Kidney (tissue), 14 donors: ENCODE data around the gene FBXL20. TPM values are rescaled to one million over a fixed set of nuclear protein-coding genes. Genes with fewer than 3 reads are reported as not detected.

Source experiments
- DNase-seq, 5 donors: peaks; one replicate each; pipeline ENCODE4 v3.0.0-alpha.2; 2013 to 2020
- FAIRE-seq: peaks from 2 replicates; lab custom pipeline; 2012; peaks lifted over from hg19 to GRCh38; lab: Jason Lieb, UNC
- H3K27ac ChIP-seq, 2 donors: one replicate each; pipeline ENCODE4 v1.7.0; 2013; ENCODE audit warnings: low read depth in 2 of 2, low read length in 2 of 2, inconsistent platforms in 1 of 2
- H3K27me3 ChIP-seq: one replicate; pipeline ENCODE4 v1.7.1; 2013; ENCODE audit warnings: low read length, inconsistent platforms; ENCODE audit not compliant: control insufficient read depth, insufficient read depth
- H3K36me3 ChIP-seq, 3 donors: one replicate each; pipeline versions ENCODE4 v1.7.0 to v1.7.1; 2013; ENCODE audit warnings: low read length in 3 of 3, control low read depth in 1 of 3, inconsistent platforms in 1 of 3; ENCODE audit not compliant: insufficient read depth in 3 of 3, control insufficient read depth in 2 of 3
- H3K4me1 ChIP-seq, 3 donors: one replicate each; pipeline versions ENCODE4 v1.7.0 to v1.7.1; 2013; ENCODE audit warnings: low read length in 3 of 3, inconsistent platforms in 1 of 3, low read depth in 1 of 3; ENCODE audit not compliant: control insufficient read depth in 2 of 3, insufficient read depth in 2 of 3
- H3K4me3 ChIP-seq, 3 donors: one replicate each; pipeline versions ENCODE4 v1.7.0 to v1.8.1; 2013; ENCODE audit warnings: low read length in 3 of 3, control low read depth in 1 of 3, inconsistent platforms in 1 of 3
- H3K9ac ChIP-seq, 3 donors: one replicate each; pipeline versions ENCODE4 v1.7.0 to v1.7.1; 2013; ENCODE audit warnings: low read length in 3 of 3, control low read depth in 1 of 3, inconsistent platforms in 1 of 3
- H3K9me3 ChIP-seq, 3 donors: one replicate each; pipeline versions ENCODE4 v1.7.0 to v1.7.1; 2013; ENCODE audit warnings: low read length in 3 of 3, control low read depth in 1 of 3, inconsistent platforms in 1 of 3; ENCODE audit not compliant: control insufficient read depth in 2 of 3, insufficient read depth in 1 of 3
- intact Hi-C: fragments of 100-400 bp; cut with DNase I; formaldehyde crosslinking; loops from one replicate; pipeline ENCODE4 v1.11.1; 2022
- polyA plus RNA-seq: library from polyadenylated mRNA; stranded (reverse); fragments of 350-450 nt; fragmentation: Illumina TruSeq; extraction: RNeasy Lipid Tissue Mini Kit (QIAGEN cat#74804); gene quantifications from one replicate; pipeline ENCODE4 v1.2.3, GENCODE V29; 2014; ENCODE audit warnings: low read depth, low replicate concordance; ENCODE audit not compliant: insufficient read depth
- total RNA-seq: library from RNA; stranded (reverse); fragmentation: NEBNext Ultra II Directional; extraction: Animal tissue kit (Norgen Biotek cat#: 25700); gene quantifications from one replicate; pipeline ENCODE4 v1.2.1, GENCODE V29; 2021
- TF ChIP-seq, protein P1 (sequence below): IDR thresholded peaks from 3 replicates; pipeline ENCODE4 v1.5.1; 2012; ENCODE audit warnings: mild to moderate bottlenecking, moderate library complexity, borderline replicate concordance; ENCODE audit not compliant: insufficient read depth; ENCODE audit errors: extremely low read depth
- donor health status: control.
- donor health status: control.
- donor health status: control.
- donor health status: control.
- donor health status: control.
- donor health status: DM: yes; HTN: yes; CAD: no.
- donor health status: Normal renal cell carcinoma (clear cell type).

FBXL20 gene
- total and polyA plus RNA-seq, 2 donors from 2014 or later = 3.2 to 16.1 TPM

DNA sequence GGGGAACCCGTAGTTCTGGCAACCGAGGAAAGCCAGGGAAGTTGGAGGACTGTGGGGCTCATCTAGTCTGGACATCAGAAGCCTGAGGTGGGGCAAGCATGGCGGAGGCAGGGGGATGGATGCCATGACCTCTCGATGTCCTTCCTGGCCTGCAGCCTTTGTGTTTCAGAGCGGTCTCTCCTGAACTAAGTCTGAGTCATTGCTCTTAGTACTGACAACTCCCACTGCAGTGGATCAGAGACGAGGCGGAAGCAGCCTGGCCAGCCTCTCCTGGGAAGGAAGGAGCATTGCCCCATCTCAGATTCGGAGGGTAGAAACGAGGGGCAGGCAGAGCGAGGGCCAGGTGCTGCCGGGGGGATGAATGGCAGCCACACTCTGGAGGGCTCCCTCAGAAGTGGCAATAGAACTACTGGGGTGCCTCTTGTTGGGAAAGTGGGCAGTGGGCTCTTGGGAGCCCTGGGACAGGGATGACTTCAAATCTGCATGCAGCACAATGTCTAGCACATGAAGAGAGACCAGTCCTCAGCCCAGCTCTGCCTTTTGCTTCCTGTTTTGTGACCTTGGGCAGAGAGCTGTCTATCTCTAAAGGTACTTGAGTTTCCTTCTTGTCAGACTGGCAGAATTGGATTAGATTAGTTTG, 172.0 kb downstream of the FBXL20 start:
- peak in 2 of 5 donors; percentile 8 to 53 for DNase-seq

DNA sequence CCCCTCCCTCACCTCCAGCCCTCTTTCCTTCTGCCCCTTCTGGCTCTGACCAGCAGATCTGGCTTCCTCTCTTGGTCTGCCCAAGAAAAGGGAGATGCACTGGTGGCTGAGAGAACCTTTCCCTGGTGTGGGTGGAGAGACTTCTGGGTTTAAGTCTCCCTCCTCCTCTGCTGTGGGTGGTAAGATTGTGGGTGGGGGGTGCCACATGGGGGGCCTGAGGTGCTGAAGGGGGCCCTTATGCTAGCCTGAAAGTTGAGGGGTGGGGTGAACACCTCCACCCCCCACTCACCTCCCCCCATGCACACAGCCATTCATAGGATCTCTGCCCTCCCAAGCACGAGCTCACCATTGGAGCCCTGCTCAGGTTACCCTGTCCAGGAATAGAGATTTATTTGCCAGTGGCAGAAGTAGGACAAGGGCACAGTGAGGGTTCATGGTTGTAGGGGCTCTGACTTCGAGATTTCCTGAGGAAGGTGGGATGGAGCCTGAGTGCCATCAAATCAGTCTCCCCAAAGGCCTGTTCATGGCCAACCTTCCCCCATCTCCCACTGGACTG, 174.0 kb downstream of the FBXL20 start:
- no peaks in the 10 kb centered on the region for H3K36me3 ChIP-seq
- H3K27ac ChIP-seq = no peak overlapping the region
- H3K9me3 ChIP-seq = no peaks in the 10 kb centered on the region
- H3K9ac ChIP-seq = no peak overlapping the region
- peaks cover 0 to 8% (median 3%) of the 10 kb centered on the region in 3 donors for H3K4me1 ChIP-seq
- TF ChIP-seq, protein P1, sequence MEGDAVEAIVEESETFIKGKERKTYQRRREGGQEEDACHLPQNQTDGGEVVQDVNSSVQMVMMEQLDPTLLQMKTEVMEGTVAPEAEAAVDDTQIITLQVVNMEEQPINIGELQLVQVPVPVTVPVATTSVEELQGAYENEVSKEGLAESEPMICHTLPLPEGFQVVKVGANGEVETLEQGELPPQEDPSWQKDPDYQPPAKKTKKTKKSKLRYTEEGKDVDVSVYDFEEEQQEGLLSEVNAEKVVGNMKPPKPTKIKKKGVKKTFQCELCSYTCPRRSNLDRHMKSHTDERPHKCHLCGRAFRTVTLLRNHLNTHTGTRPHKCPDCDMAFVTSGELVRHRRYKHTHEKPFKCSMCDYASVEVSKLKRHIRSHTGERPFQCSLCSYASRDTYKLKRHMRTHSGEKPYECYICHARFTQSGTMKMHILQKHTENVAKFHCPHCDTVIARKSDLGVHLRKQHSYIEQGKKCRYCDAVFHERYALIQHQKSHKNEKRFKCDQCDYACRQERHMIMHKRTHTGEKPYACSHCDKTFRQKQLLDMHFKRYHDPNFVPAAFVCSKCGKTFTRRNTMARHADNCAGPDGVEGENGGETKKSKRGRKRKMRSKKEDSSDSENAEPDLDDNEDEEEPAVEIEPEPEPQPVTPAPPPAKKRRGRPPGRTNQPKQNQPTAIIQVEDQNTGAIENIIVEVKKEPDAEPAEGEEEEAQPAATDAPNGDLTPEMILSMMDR = no peak
- H3K27me3 ChIP-seq = peaks cover 4% of the 10 kb centered on the region
- intact Hi-C loops = no loop called here
- DNase-seq = peak in 1 of 5 donors; percentile 43
- H3K4me3 ChIP-seq = no peak overlapping the region
- no peak for FAIRE-seq

More for the DNA sequence above, 172.0 kb downstream of the FBXL20 start:
- FAIRE-seq = no peak
- Histone ChIP-seq H3K9ac (no peak overlapping the region), H3K27ac (no peak overlapping the region), H3K27me3 (peaks cover 4% of the 10 kb centered on the region), H3K36me3 (no peaks in the 10 kb centered on the region), H3K9me3 (no peaks in the 10 kb centered on the region), H3K4me1 (peaks cover 0 to 8% (median 3%) of the 10 kb centered on the region in 3 donors), H3K4me3 (no peak overlapping the region)
- TF ChIP-seq, protein P1 = no peak
- intact Hi-C loops = no loop called here

DNA sequence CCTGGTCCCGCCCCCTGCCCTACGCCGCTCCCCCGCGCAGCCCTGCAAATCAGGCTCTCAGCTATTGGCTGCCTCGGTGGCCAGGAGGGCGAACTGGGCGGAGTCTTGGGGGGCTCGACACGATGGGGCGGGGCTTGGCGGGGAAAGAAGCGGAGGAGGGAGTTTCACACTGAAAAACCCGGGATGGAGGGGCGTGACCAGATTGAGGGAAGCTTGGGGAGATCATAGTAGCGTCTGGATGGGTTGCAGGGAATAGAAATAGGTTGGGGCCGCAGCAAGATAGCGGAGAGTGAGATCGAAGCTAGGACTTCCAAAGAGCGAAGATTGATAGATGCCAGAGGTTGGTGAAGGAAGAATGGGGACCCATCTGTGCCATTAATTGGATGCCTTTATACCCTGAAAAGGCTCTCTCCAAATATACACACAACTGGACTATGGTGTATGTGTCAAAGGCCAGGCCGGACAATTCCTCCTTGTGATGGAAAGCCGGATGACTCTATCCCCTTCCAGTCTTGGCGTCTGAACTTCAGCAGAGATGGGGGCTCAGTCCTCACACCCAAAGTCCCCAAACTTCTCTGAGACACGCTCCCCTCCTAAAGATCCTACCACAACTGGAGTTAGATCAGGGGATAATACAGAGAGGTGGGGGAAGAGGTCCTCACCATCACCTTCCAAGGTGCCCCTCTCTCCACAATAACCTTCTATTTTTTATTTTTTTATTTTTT, 175.3 kb downstream of the FBXL20 start:
- TF ChIP-seq, protein P1 = no peak
- H3K27me3 ChIP-seq = peaks cover 4% of the 10 kb centered on the region
- intact Hi-C loops = no loop called here
- H3K36me3 ChIP-seq = no peaks in the 10 kb centered on the region
- H3K4me1 ChIP-seq = peaks cover 0 to 3% (median 0%) of the 10 kb centered on the region in 3 donors
- H3K9ac ChIP-seq = no peak overlapping the region
- peak overlapping the region in 2 of 3 donors; percentile 43 to 51 for H3K4me3 ChIP-seq
- no peaks in the 10 kb centered on the region for H3K9me3 ChIP-seq
- no peak overlapping the region for H3K27ac ChIP-seq
- no peak for FAIRE-seq
- peak; percentile 95 to 97 (median 96) for DNase-seq
